Ishikawa (cell line): ENCODE measurements around the gene ZG16B.

Source experiments
- CEBPB ChIP-seq: IDR thresholded peaks from 2 replicates; pipeline ENCODE4 v1.6.1; 2012
- CREB1 ChIP-seq: IDR thresholded peaks from 2 replicates; pipeline ENCODE4 v1.6.1; 2012; ENCODE audit warnings: low read depth
- EGR1 ChIP-seq: IDR thresholded peaks from 2 replicates; pipeline ENCODE4 v1.6.1; 2012
- EP300 ChIP-seq: IDR thresholded peaks from 2 replicates; pipeline ENCODE4 v1.6.1; 2012; ENCODE audit warnings: borderline replicate concordance
- FOXM1 ChIP-seq: IDR thresholded peaks from 2 replicates; pipeline ENCODE4 v1.6.1; 2012; ENCODE audit warnings: low read depth, borderline replicate concordance
- NFIC ChIP-seq: IDR thresholded peaks from 2 replicates; pipeline ENCODE4 v1.6.1; 2012
- RAD21 ChIP-seq: IDR thresholded peaks from 2 replicates; pipeline ENCODE4 v1.6.1; 2012; ENCODE audit warnings: low read depth
- TAF1 ChIP-seq: IDR thresholded peaks from 2 replicates; pipeline ENCODE4 v1.6.1; 2012; ENCODE audit warnings: low read depth, mild to moderate bottlenecking
- TCF12 ChIP-seq: IDR thresholded peaks from 2 replicates; pipeline ENCODE4 v1.6.1; 2012; ENCODE audit warnings: low read depth
- TEAD4 ChIP-seq: IDR thresholded peaks from 2 replicates; pipeline ENCODE4 v1.6.1; 2012
- YY1 ChIP-seq: IDR thresholded peaks from 2 replicates; pipeline ENCODE4 v1.6.1; 2012; ENCODE audit warnings: low read depth
- ZBTB7A ChIP-seq: IDR thresholded peaks from 2 replicates; pipeline ENCODE4 v1.6.1; 2012; ENCODE audit warnings: low read depth
- TF ChIP-seq, protein P1 (sequence below): IDR thresholded peaks from 2 replicates; pipeline ENCODE4 v1.6.1; 2012; ENCODE audit warnings: low read depth, mild to moderate bottlenecking
- TF ChIP-seq, protein P2 (sequence below): IDR thresholded peaks from 2 replicates; pipeline ENCODE4 v1.6.1; 2012
- TF ChIP-seq, protein P3 (sequence below): IDR thresholded peaks from 2 replicates; pipeline ENCODE4 v1.6.1; 2012

The ZG16B gene

DNA sequence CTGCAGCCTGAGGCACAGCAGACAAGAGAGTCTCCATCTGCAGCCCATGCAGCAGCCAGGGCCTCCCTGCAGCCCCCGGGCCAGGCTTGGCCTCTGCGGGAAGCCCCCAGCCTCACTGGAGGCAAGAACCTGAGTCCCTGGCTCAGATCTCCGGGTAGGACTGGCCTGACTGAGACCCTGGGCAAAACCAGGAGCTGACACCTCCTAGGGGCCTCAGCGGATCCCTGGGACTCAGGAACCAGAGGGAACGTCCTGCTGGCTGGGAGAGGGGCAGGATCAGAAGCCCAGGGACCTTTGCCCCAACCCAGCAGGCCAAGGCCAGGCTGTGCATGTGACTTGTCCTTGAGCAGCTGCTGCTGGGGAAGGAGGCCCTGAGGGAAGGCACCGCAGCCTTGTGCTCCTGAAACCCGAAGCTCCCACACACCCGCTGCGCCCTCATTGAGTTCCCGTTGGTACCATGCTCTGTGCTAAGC is 14.8 kb upstream of the ZG16B start:
- TF ChIP-seq CEBPB (no peak), TAF1 (no peak), CREB1 (no peak), FOXM1 (no peak), YY1 (no peak), ZBTB7A (no peak), RAD21 (no peak), TEAD4 (no peak), TCF12 (no peak), EP300 (no peak), NFIC (no peak), EGR1 (no peak)
- TF ChIP-seq, protein P1, sequence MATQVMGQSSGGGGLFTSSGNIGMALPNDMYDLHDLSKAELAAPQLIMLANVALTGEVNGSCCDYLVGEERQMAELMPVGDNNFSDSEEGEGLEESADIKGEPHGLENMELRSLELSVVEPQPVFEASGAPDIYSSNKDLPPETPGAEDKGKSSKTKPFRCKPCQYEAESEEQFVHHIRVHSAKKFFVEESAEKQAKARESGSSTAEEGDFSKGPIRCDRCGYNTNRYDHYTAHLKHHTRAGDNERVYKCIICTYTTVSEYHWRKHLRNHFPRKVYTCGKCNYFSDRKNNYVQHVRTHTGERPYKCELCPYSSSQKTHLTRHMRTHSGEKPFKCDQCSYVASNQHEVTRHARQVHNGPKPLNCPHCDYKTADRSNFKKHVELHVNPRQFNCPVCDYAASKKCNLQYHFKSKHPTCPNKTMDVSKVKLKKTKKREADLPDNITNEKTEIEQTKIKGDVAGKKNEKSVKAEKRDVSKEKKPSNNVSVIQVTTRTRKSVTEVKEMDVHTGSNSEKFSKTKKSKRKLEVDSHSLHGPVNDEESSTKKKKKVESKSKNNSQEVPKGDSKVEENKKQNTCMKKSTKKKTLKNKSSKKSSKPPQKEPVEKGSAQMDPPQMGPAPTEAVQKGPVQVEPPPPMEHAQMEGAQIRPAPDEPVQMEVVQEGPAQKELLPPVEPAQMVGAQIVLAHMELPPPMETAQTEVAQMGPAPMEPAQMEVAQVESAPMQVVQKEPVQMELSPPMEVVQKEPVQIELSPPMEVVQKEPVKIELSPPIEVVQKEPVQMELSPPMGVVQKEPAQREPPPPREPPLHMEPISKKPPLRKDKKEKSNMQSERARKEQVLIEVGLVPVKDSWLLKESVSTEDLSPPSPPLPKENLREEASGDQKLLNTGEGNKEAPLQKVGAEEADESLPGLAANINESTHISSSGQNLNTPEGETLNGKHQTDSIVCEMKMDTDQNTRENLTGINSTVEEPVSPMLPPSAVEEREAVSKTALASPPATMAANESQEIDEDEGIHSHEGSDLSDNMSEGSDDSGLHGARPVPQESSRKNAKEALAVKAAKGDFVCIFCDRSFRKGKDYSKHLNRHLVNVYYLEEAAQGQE = no peak
- TF ChIP-seq, protein P2, sequence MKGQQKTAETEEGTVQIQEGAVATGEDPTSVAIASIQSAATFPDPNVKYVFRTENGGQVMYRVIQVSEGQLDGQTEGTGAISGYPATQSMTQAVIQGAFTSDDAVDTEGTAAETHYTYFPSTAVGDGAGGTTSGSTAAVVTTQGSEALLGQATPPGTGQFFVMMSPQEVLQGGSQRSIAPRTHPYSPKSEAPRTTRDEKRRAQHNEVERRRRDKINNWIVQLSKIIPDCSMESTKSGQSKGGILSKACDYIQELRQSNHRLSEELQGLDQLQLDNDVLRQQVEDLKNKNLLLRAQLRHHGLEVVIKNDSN = no peak
- TF ChIP-seq, protein P3, sequence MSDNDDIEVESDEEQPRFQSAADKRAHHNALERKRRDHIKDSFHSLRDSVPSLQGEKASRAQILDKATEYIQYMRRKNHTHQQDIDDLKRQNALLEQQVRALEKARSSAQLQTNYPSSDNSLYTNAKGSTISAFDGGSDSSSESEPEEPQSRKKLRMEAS = no peak

DNA sequence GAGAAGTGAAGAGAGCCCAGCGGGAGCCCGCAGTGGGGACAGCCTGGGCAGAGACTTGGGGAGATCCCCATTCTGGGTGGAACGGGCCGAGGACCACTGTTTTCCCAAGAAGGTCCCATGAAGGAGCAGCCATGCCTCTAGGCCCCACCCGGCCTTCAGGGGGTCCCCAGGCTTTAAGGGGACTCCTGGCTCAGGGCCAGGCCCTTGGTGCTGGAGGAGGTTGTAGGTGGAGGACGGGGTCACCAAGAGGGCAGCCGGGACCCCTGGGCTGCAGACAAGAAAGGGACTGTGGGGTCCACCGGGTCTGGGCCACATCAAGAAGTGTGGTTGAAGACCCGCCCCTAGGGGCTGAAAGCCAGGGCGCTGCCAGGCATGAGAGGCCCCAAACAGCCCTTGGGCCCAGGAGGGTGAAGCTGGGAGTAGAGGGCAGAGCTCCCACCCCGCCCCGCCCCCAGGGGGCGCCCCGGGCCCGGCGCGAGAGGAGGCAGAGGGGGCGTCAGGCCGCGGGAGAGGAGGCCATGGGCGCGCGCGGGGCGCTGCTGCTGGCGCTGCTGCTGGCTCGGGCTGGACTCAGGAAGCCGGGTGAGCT is 13.3 kb upstream of the ZG16B start, which contains the start of gene PRSS21:
PRSS21 (plus strand) TSS at position 487 of the 589 bp plus-strand sequence; CDS start at position 519, 32 bp downstream.
- TF ChIP-seq TCF12 = no peak
- TF ChIP-seq ZBTB7A = no peak
- no peak for TF ChIP-seq CEBPB
- TF ChIP-seq CREB1 = no peak
- TF ChIP-seq, protein P2 = no peak
- no peak for TF ChIP-seq TEAD4
- TF ChIP-seq YY1 = no peak
- no peak for TF ChIP-seq EGR1
- TF ChIP-seq, protein P1 = no peak
- TF ChIP-seq NFIC = no peak
- TF ChIP-seq, protein P3 = no peak
- TF ChIP-seq FOXM1 = no peak
- TF ChIP-seq TAF1 = no peak
- no peak for TF ChIP-seq EP300
- TF ChIP-seq RAD21 = no peak

DNA sequence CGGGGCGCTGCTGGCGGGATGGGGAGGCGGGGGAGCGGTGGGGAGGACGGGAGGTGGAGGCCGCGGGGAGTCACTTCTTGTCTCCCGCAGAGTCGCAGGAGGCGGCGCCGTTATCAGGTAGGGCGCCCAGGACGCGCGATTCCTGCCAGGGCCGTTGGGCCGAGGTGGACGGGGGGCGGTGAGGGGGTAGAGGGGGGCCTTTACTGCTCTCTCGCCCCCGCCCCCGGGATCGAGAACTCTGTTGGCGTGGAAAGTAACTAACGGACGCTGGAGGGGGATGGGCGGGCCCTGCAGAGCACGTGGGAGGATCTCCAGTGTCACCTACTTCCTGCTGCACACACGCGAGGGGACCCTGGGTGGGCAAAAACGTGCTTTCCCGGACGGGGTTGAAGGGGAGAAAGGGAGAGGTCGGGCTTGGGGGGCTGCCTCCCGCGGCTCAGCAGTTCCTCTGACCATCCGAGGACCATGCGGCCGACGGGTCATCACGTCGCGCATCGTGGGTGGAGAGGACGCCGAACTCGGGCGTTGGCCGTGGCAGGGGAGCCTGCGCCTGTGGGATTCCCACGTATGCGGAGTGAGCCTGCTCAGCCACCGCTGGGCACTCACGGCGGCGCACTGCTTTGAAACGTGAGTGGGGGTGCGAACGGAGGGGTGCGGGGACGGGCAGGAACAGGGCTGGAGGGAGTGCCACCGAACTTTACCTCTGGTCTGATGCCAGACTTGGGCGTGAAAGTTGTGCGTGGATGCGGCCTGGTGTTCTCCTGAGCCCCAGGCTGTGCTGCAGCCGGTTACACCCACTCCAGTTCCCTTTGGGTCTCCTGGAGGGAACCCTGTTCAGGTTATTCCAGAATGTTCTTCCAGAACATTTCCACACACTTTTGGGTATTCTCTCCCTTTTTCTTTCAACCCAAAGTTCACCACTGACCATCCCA is 12.5 kb upstream of the ZG16B start:
- TF ChIP-seq EGR1 (0 out of 2 replicates have a peak, but pooled peaks have one; percentile 17), ZBTB7A (no peak)
- TF ChIP-seq, protein P3 = no peak

DNA sequence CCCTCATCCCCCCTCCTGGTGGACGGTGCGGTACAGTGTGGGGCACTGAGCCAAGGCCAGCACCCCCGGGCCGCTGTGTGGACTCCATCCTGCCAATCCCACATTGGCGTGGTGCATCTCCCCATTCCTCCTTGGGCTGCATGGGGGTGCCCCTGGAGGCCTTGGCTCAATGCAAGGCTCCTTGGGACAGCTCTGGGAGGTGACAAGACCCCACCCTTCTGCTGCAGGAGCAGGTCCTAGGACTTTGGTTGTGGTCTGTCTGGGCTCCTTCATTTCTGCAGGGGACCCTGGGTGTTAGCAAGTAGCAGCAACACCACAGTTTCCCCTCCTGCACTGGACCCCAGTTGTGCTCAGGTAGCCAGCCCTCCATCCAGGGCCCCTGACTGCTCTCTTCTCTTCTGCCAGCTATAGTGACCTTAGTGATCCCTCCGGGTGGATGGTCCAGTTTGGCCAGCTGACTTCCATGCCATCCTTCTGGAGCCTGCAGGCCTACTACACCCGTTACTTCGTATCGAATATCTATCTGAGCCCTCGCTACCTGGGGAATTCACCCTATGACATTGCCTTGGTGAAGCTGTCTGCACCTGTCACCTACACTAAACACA is 11.7 kb upstream of the ZG16B start:
- TF ChIP-seq TAF1 = no peak
- no peak for TF ChIP-seq CEBPB
- no peak for TF ChIP-seq EGR1
- no peak for TF ChIP-seq NFIC
- TF ChIP-seq TEAD4 = no peak
- TF ChIP-seq, protein P3 = no peak
- TF ChIP-seq YY1 = no peak
- no peak for TF ChIP-seq RAD21
- TF ChIP-seq TCF12 = no peak
- TF ChIP-seq, protein P2 = no peak
- TF ChIP-seq EP300 = no peak
- TF ChIP-seq, protein P1 = no peak
- no peak for TF ChIP-seq ZBTB7A
- no peak for TF ChIP-seq CREB1
- no peak for TF ChIP-seq FOXM1
